Heart right ventricle (tissue), 16 donors: ENCODE measurements around the gene PYURF. TPM values are rescaled to one million over a fixed set of nuclear protein-coding genes. Genes with fewer than 3 reads are reported as not detected.

Source experiments
- ATAC-seq, 8 donors: fragments of 200-7000 bp; cut with Tn5 transposase; one replicate each; pipeline ENCODE4 v1.9.1; 2020; ENCODE audit warnings: mild to moderate bottlenecking in 8 of 8, moderate library complexity in 8 of 8, moderate number of reproducible peaks in 1 of 8
- DNase-seq, 2 donors: peaks; one replicate each; pipeline ENCODE4 v3.0.0-alpha.2; 2020
- H3K27ac ChIP-seq, 10 donors: fragments of 200-600 bp; sonication (generic) in 2 of 10; one replicate each; pipeline versions ENCODE4 v1.5.0 to v1.8.0; 2020 to 2022; ENCODE audit warnings: mild to moderate bottlenecking in 3 of 10
- H3K27me3 ChIP-seq, 7 donors: fragments of 200-600 bp; one replicate each; pipeline ENCODE4 v1.8.0; 2021 to 2022; ENCODE audit warnings: mild to moderate bottlenecking in 2 of 7
- H3K36me3 ChIP-seq, 9 donors: fragments of 200-600 bp; sonication (generic) in 1 of 9; one replicate each; pipeline versions ENCODE4 v1.5.0 to v1.8.0; 2020 to 2022; ENCODE audit warnings: mild to moderate bottlenecking in 2 of 9
- H3K4me1 ChIP-seq, 9 donors: fragments of 200-600 bp; sonication (generic) in 1 of 9; one replicate each; pipeline versions ENCODE4 v1.5.0 to v1.8.0; 2020 to 2022; ENCODE audit warnings: mild to moderate bottlenecking in 4 of 9
- H3K4me3 ChIP-seq, 10 donors: fragments of 200-600 bp; sonication (generic) in 2 of 10; one replicate each; pipeline versions ENCODE4 v1.5.0 to v1.8.0; 2020 to 2022; ENCODE audit warnings: mild to moderate bottlenecking in 7 of 10, moderate library complexity in 2 of 10
- H3K9me3 ChIP-seq, 11 donors: fragments of 200-600 bp in 10 of 11; sonication (generic) in 2 of 11; one replicate each; pipeline versions ENCODE4 v1.5.0 to v1.8.0; 2013 to 2022; ENCODE audit warnings: mild to moderate bottlenecking in 2 of 11, control low read depth in 1 of 11, moderate library complexity in 1 of 11
- CTCF ChIP-seq, 9 donors: fragments of 200-600 bp; sonication (generic) in 2 of 9; IDR thresholded peaks; one replicate each; pipeline versions ENCODE4 v1.5.0 to v1.8.0; 2021 to 2022; ENCODE audit warnings: antibody characterized with exemption in 9 of 9, mild to moderate bottlenecking in 5 of 9, moderate library complexity in 1 of 9
- WGBS, 2 donors: extraction: QIAGEN DNeasy Blood & Tissue Kit; methylation state at CpG; one replicate each; pipeline ENCODE4 v1.1.7; 2013; ENCODE audit warnings: inconsistent platforms in 1 of 2; 5-methylcytosine and 5-hydroxymethylcytosine counted together
- intact Hi-C, 10 donors: fragments of 100-400 bp; cut with DNase I; formaldehyde crosslinking; loops; one replicate each; pipeline versions ENCODE4 v1.11.1 to v1.14.2; 2022
- long read RNA-seq, 3 donors: library from polyadenylated mRNA; unstranded; transcript quantifications; one replicate each; pipeline ENCODE4 v2.0.0, GENCODE V29; 2020 to 2021
- polyA plus RNA-seq, 2 donors: library from polyadenylated mRNA; stranded (reverse); fragments of 200-250 nt; gene quantifications; one replicate each; pipeline ENCODE4 v1.2.3, GENCODE V29; 2013
- total RNA-seq, 10 donors: library from RNA; stranded (reverse); fragmentation: NEBNext Ultra II Directional in 3 of 10; extraction: Animal tissue kit (Norgen Biotek cat#: 25700) in 3 of 10; gene quantifications; one replicate each; pipeline versions ENCODE4 v1.2.1 to v1.2.4, GENCODE V29; 2021 to 2023
- donor health status: Arrhythmogenic right ventricular cardiomyopathy.
- donor health status: ischemic (EF 13 %, LVEDD 7.1; RV severe dilation, severe dysfunction).
- donor health status: healthy with polysubstance abuse.
- donor health status: DM: no; HTN: yes; CAD: no.
- donor health status: DM: no; HTN: no; CAD: no.
- donor health status: ischemic (EF 25% LVEDD 6.9; RV normal size, moderate dysfunction).
- donor health status: ischemic (EF 25% LVEDD 5.7; RV mildly dilated, moderate dysfunction).
- donor health status: healthy.
- donor health status: DM: yes; HTN: yes; CAD: no.
- donor health status: Ischemic cardiomyopathy.
- donor health status: ischemic (EF 35%, LVEDD 5.7; RV mildly dilated, moderate dysfunction).
- donor health status: nonischemic (EF 11% LVEDD 7.7; RV severe dilation, severe dysfunction).
- donor health status: DM: yes; HTN: yes; CAD: no.
- donor health status: PGD.
- donor health status: ischemic (EF 29% LVEDD 5.4; RV normal size, mild dysfunction).
- donor health status: nonischemic (EF 23%, LVEDD 6.1; RV moderate dilation, normal function).

PYURF gene
- total RNA-seq (10 to 100 TPM; 44.6 to 61.6 (median 47.5) TPM), polyA plus RNA-seq (10 to 100 TPM; 56.9 to 99.3 TPM)
- long read RNA-seq, donor 1, transcript PYURF-201 (2 exons, 1,361 nt), result major isoform, 142 of 143 reads
- long read RNA-seq, donor 1, partial matches to known transcripts, result 0 of 143 reads
- long read RNA-seq, donor 1, other reads (novel, unspliced or antisense), result 1 of 143 reads
- long read RNA-seq, donor 2, transcript PYURF-201 (2 exons, 1,361 nt), result major isoform, 126 of 128 reads
- long read RNA-seq, donor 2, partial matches to known transcripts, result 0 of 128 reads
- long read RNA-seq, donor 2, other reads (novel, unspliced or antisense), result 2 of 128 reads
- long read RNA-seq, donor 3, transcript PYURF-201 (2 exons, 1,361 nt), result major isoform, 280 of 280 reads
- long read RNA-seq, donor 3, partial matches to known transcripts, result 0 of 280 reads
- long read RNA-seq, donor 3, other reads (novel, unspliced or antisense), result 0 of 280 reads

GRCh38 chr4:88523325-88524129 lies at the start of gene PYURF:
TSS of gene PYURF (minus strand) at chr4:88523776. CDS start at chr4:88523700, 76 bp downstream.
- TF ChIP-seq CTCF (IDR thresholded peaks at IDR 0.05), result no peak
- intact Hi-C loops, result loop anchor here in 5 of 10 donors (5.0 to 10.0 kb wide), 6 partner anchors 66 to 511 kb away; partner anchors contain the start of genes HERC5 (in 2 of the 5), HERC6 (in 2 of the 5) and PPM1K (in 2 of the 5)
- peak; percentile 98 to 99 (median 98) for ATAC-seq
- H3K27me3 ChIP-seq, result no peaks in the 10 kb centered on the region
- peak; percentile 95 to 96 for DNase-seq
- no peaks in the 10 kb centered on the region for H3K9me3 ChIP-seq
- WGBS, 2 donors, result 0 to 1% methylated on average over 68 of the region's 68 CpGs
- H3K36me3 ChIP-seq, result peaks cover 0 to 33% (median 0%) of the 10 kb centered on the region in 9 donors
- H3K4me3 ChIP-seq, result peak within 1 kb of the TSS; percentile 68 to 95 (median 92)
- H3K4me1 ChIP-seq, result peaks cover 4 to 46% (median 33%) of the 10 kb centered on the region in 9 donors
- H3K27ac ChIP-seq, result peak within 1 kb of the TSS; percentile 79 to 97 (median 92)

GRCh38 chr4:88570001-88570400 lies 46.4 kb upstream of the PYURF start:
- DNase-seq (no peak), ATAC-seq (no peak)
- Histone ChIP-seq H3K27ac (no peak overlapping the region), H3K4me1 (peaks cover 0 to 28% (median 10%) of the 10 kb centered on the region in 9 donors), H3K36me3 (no peaks in the 10 kb centered on the region), H3K4me3 (no peak overlapping the region), H3K27me3 (no peaks in the 10 kb centered on the region), H3K9me3 (no peaks in the 10 kb centered on the region)
- TF ChIP-seq CTCF (IDR thresholded peaks at IDR 0.05), result no peak
- intact Hi-C loops, result no loop called here

GRCh38 chr4:88567591-88567990 lies 44.0 kb upstream of the PYURF start:
- Histone ChIP-seq H3K36me3 (no peaks in the 10 kb centered on the region), H3K27ac (no peak overlapping the region), H3K4me3 (no peak overlapping the region), H3K27me3 (no peaks in the 10 kb centered on the region), H3K9me3 (no peaks in the 10 kb centered on the region), H3K4me1 (peaks cover 0 to 10% (median 0%) of the 10 kb centered on the region in 9 donors)
- TF ChIP-seq CTCF (IDR thresholded peaks at IDR 0.05), result no peak
- WGBS, 2 donors, result 88 to 90% methylated on average over 1 of the region's 1 CpG
- intact Hi-C loops, result no loop called here
- DNase-seq (no peak), ATAC-seq (no peak)

- 86 to 91% methylated on average over 7 of the region's 7 CpGs for WGBS, 2 donors
- H3K4me1 ChIP-seq, result no peaks in the 10 kb centered on the region
- H3K9me3 ChIP-seq, result no peaks in the 10 kb centered on the region
- intact Hi-C loops, result no loop called here
- no peak overlapping the region for H3K27ac ChIP-seq
- no peak for TF ChIP-seq CTCF (IDR thresholded peaks at IDR 0.05)
- no peak overlapping the region for H3K4me3 ChIP-seq
- H3K27me3 ChIP-seq, result no peaks in the 10 kb centered on the region
- ATAC-seq, result no peak
- DNase-seq, result no peak
- no peaks in the 10 kb centered on the region for H3K36me3 ChIP-seq
Observed at GRCh38 chr4:88549815-88550214, 26.2 kb upstream of the PYURF start.
